Brain microvascular endothelial cell (primary cell): ENCODE measurements around the gene ZNF837.

Experiments
- DNase-seq: peaks from one replicate; pipeline ENCODE4 v3.0.0-alpha.2; 2020
- H3K27ac ChIP-seq: fragments of 250-450 bp; sonication (Bioruptor Pico); 2 replicates; pipeline ENCODE4 v1.5.1; 2020; ENCODE audit warnings: mild to moderate bottlenecking, moderate library complexity
- H3K27me3 ChIP-seq: fragments of 250-450 bp; sonication (Bioruptor Pico); replicated peaks from 2 replicates; pipeline ENCODE4 v1.5.1; 2020; ENCODE audit warnings: mild to moderate bottlenecking
- H3K36me3 ChIP-seq: fragments of 250-450 bp; sonication (Bioruptor Pico); replicated peaks from 2 replicates; pipeline ENCODE4 v1.5.1; 2020; ENCODE audit warnings: mild to moderate bottlenecking
- H3K4me3 ChIP-seq: 2 replicates; pipeline ENCODE4 v1.5.1; 2011; ENCODE audit warnings: low read depth, mild to moderate bottlenecking, control low read depth, low read length, moderate library complexity
- in situ Hi-C: cut with HindIII; loops from 2 replicates; pipeline ENCODE4 v1.10.0; 2017; ENCODE audit warnings: low sequenced_read_pairs, low pct_ligation_motif_present
- TF ChIP-seq, protein P1 (sequence below): IDR thresholded peaks from 2 replicates; pipeline ENCODE4 v1.5.1; 2011; ENCODE audit warnings: low read depth, mild to moderate bottlenecking, moderate library complexity, low read length, control low read depth, inconsistent platforms; ENCODE audit errors: missing control alignments

The ZNF837 gene

DNA sequence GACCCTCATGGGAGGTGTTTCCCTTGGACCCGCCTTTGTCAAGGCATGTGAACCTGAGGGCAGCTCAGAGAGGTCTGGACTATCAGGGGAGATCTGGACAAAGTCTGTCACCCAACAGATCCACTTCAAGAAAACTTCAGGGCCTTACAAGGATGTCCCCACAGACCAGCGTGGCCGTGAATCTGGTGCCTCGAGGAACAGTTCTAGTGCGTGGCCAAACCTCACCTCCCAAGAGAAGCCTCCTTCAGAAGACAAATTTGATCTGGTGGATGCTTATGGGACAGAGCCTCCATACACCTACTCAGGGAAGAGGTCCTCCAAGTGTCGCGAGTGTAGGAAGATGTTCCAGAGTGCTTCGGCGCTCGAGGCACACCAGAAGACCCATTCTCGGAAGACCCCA lies 42.5 kb downstream of the ZNF837 start:
- Histone ChIP-seq H3K36me3 (peaks cover 34% of the 10 kb centered on the region), H3K27me3 (no peaks in the 10 kb centered on the region), H3K4me3 (no peak overlapping the region), H3K27ac (no peak overlapping the region)
- in situ Hi-C loops, result no loop called here
- TF ChIP-seq, protein P1, sequence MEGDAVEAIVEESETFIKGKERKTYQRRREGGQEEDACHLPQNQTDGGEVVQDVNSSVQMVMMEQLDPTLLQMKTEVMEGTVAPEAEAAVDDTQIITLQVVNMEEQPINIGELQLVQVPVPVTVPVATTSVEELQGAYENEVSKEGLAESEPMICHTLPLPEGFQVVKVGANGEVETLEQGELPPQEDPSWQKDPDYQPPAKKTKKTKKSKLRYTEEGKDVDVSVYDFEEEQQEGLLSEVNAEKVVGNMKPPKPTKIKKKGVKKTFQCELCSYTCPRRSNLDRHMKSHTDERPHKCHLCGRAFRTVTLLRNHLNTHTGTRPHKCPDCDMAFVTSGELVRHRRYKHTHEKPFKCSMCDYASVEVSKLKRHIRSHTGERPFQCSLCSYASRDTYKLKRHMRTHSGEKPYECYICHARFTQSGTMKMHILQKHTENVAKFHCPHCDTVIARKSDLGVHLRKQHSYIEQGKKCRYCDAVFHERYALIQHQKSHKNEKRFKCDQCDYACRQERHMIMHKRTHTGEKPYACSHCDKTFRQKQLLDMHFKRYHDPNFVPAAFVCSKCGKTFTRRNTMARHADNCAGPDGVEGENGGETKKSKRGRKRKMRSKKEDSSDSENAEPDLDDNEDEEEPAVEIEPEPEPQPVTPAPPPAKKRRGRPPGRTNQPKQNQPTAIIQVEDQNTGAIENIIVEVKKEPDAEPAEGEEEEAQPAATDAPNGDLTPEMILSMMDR, result no peak
- no peak for DNase-seq

DNA sequence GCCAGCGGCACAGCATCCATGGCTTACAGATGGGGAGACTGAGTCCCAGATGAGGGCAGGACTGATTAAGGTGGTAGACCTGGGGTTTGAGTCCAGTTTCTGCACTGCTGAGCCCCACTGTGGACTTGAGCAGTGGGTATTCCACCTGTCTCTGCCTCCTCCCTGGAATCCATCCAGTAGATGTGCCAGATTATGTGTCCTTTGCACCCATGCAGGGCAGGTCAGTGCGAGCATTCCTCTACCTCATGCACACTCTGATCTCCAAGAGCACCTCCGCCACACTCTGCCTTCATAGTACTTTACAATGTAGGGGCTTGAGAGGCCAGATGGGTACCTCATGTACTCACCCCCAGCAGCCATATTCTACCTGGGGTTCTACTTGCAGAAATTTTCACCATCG lies 44.0 kb downstream of the ZNF837 start:
- in situ Hi-C loops, result no loop called here
- no peak overlapping the region for H3K4me3 ChIP-seq
- no peak for DNase-seq
- H3K27me3 ChIP-seq, result no peaks in the 10 kb centered on the region
- peaks cover 34% of the 10 kb centered on the region for H3K36me3 ChIP-seq
- TF ChIP-seq, protein P1, result no peak
- H3K27ac ChIP-seq, result no peak overlapping the region

DNA sequence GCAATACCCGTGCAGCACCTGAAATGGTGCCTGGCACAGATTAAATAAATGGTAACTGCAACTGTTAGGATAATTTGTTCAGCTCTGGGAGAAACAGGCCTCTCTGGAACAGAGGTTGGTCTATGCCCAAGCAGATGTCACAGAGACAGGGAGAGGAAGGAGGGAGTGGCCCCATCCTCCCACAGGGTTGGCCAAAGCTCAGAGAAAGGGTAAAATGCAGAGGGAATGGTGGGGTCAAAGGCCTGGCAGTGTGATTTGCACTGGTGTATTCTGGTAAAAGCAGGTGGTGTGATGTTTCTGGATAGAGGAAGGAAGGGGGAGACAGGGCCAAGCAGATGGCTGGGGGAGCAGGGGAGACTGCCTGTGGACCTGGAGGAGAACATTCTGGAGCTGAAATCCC lies 44.6 kb downstream of the ZNF837 start:
- TF ChIP-seq, protein P1, result no peak
- Histone ChIP-seq H3K36me3 (peaks cover 34% of the 10 kb centered on the region), H3K4me3 (no peak overlapping the region), H3K27me3 (no peaks in the 10 kb centered on the region), H3K27ac (no peak overlapping the region)
- no peak for DNase-seq
- in situ Hi-C loops, result no loop called here

DNA sequence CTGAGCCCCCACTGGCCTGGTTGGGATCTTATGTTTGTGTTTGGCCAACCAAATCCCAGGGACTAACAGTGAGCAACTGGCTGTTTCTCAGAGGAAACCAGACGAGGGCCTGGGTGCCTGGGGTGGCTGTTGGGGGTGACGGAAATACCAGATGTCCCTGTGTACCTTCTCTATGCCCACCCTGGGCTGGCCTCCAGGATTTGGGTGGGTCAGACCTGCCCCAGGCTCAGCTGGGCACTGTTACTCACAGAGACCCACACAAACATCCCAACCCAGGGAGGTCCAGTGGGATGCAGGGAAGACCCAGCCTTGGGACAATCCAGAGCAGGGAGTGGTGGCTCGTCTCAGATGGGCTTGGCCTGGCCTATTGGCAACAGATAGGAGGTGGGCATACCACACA lies 45.2 kb downstream of the ZNF837 start:
- DNase-seq, result no peak
- Histone ChIP-seq H3K27ac (no peak overlapping the region), H3K4me3 (no peak overlapping the region), H3K27me3 (no peaks in the 10 kb centered on the region), H3K36me3 (peaks cover 34% of the 10 kb centered on the region)
- in situ Hi-C loops, result no loop called here
- TF ChIP-seq, protein P1, result no peak

DNA sequence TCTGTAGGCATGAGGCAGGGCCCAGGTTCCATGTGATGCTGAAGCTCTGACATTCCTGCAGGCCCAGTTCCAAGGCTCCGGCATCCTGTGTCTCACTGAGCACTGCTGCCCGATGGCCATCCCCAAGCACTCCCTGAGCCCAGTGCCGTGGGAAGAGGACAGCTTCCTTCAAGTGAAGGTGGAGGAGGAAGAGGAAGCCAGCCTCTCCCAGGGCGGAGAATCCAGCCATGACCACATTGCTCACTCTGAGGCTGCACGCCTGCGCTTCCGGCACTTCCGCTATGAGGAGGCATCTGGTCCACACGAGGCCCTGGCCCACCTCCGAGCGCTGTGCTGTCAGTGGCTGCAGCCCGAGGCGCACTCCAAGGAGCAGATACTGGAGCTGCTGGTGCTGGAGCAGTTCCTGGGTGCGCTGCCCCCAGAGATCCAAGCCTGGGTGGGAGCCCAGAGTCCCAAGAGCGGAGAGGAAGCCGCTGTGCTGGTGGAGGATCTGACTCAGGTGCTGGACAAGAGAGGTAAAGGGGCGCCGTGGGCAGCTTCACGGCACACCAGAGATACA lies 46.1 kb downstream of the ZNF837 start:
- Histone ChIP-seq H3K27me3 (no peaks in the 10 kb centered on the region), H3K36me3 (peaks cover 30% of the 10 kb centered on the region), H3K27ac (no peak overlapping the region), H3K4me3 (no peak overlapping the region)
- TF ChIP-seq, protein P1, result no peak
- in situ Hi-C loops, result no loop called here
- no peak for DNase-seq

DNA sequence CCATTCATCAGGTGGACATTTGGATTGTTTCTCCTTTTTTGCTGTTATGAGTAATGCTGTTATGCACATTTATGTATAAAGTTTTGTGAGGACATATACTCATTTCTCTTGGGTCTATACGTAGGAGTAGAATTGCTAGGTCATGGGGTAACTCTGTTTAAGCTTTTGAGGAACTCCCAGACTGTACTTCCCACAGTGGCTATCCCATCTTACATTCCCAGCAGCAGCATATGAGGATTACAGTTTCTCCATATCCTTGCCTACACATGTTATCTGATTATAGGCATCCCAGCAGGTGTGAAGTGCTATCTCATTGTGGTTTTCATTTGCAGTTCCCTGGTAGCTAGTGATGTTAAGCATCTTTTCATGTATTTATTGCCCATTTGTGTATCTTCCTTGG lies 48.1 kb downstream of the ZNF837 start:
- in situ Hi-C loops, result no loop called here
- DNase-seq, result no peak
- no peak overlapping the region for H3K4me3 ChIP-seq
- H3K36me3 ChIP-seq, result peaks cover 13% of the 10 kb centered on the region
- H3K27ac ChIP-seq, result no peak overlapping the region
- no peaks in the 10 kb centered on the region for H3K27me3 ChIP-seq
- TF ChIP-seq, protein P1, result no peak
